ENCODE data around the gene XIRP1.

XIRP1 gene

DNA sequence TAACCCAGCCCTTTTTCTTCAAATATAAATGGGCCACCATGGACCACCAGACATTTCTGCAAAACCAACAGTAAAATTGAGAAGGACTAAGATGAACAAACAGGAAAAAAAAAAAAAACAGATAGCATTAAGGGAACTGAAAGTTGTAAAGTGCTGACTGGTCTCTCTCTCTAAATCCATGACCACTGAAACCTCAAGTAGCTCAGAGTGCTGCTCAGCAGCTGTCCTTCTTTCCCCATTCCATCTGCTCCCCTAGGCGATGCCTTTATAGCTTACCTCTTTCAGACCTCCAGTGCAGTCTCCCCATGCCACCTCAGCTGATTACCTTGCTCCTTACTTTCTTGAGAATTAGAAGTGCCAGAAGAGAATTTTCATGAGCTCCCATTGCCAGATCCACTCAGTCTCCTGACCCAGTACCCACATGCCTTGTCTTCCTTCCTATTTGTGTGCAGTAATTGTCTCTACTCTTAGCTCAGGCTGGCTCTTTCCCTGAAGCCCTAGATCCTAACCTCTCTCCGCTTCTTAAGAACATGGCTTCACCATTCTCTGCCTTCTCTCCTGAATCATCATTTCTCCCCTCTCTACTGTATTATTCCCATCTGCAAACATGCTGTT, 23.9 kb upstream of the XIRP1 start:
- no peak overlapping the region for H3K27ac ChIP-seq
- TF ChIP-seq, protein P1, sequence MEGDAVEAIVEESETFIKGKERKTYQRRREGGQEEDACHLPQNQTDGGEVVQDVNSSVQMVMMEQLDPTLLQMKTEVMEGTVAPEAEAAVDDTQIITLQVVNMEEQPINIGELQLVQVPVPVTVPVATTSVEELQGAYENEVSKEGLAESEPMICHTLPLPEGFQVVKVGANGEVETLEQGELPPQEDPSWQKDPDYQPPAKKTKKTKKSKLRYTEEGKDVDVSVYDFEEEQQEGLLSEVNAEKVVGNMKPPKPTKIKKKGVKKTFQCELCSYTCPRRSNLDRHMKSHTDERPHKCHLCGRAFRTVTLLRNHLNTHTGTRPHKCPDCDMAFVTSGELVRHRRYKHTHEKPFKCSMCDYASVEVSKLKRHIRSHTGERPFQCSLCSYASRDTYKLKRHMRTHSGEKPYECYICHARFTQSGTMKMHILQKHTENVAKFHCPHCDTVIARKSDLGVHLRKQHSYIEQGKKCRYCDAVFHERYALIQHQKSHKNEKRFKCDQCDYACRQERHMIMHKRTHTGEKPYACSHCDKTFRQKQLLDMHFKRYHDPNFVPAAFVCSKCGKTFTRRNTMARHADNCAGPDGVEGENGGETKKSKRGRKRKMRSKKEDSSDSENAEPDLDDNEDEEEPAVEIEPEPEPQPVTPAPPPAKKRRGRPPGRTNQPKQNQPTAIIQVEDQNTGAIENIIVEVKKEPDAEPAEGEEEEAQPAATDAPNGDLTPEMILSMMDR (conservative IDR thresholded peaks at IDR 0.05): no peak
- no peak for TF ChIP-seq ZFX (IDR thresholded peaks at IDR 0.05)

DNA sequence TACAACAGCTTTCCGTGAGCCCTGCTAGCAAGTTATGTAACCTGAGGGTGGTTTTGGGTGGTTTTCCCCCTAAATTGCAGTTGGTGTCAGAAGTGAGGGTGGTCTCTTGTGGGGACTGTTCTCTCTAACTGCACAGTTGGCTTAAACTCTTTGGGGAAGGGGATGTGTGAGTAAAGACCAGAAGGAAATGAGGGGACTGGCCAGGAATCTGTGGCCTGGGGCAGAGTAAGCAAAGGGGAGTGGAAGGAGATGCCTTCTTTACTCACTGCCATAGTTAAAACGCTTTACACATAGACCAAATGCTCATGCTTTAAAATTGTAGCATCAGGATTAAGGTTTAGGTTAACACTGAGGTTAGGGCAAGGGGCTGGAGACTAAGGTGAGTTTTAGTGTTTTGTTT, 21.2 kb upstream of the XIRP1 start:
- TF ChIP-seq, protein P1 (conservative IDR thresholded peaks at IDR 0.05): no peak
- TF ChIP-seq ZFX (IDR thresholded peaks at IDR 0.05): no peak
- no peak overlapping the region for H3K27ac ChIP-seq

DNA sequence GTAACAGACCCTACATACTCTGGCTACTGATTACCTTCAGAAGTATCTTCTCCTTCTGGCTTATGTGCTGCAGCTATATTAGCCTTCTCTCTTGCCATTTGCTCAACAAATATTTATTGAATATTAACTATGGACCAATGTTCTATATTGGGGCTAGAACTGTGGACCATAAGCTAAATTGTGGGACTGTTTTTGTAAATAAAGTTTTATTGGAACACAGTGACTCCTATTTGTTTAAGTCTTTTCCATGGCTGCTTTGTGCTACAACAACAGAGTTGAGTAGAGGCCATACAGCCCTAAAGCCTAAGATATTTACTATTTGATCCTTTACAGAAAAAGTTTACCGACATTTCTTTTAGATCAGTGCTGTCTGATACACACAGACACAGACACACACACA, 20.3 kb upstream of the XIRP1 start:
- no peak overlapping the region for H3K27ac ChIP-seq
- no peak for TF ChIP-seq ZFX (IDR thresholded peaks at IDR 0.05)

- no peak overlapping the region for H3K27ac ChIP-seq
- TF ChIP-seq, protein P1 (conservative IDR thresholded peaks at IDR 0.05): no peak
- TF ChIP-seq ZFX (IDR thresholded peaks at IDR 0.05): no peak
Observed at GRCh38 chr3:39211332-39212130, 19.1 kb upstream of the XIRP1 start.

GRCh38 chr3:39210078-39210477, 17.7 kb upstream of the XIRP1 start:
- TF ChIP-seq, protein P1 (conservative IDR thresholded peaks at IDR 0.05): no peak
- TF ChIP-seq ZFX (IDR thresholded peaks at IDR 0.05): no peak
- H3K27ac ChIP-seq: no peak overlapping the region

- no peak overlapping the region for H3K27ac ChIP-seq
- TF ChIP-seq, protein P1 (conservative IDR thresholded peaks at IDR 0.05): no peak
- TF ChIP-seq ZFX (IDR thresholded peaks at IDR 0.05): no peak
Observed at GRCh38 chr3:39209329-39209970, 17.1 kb upstream of the XIRP1 start.

- H3K27ac ChIP-seq: no peak overlapping the region
Observed at GRCh38 chr3:39208463-39209055, 16.2 kb upstream of the XIRP1 start.

More at GRCh38 chr3:39208463-39209055, 16.2 kb upstream of the XIRP1 start:
- no peak for TF ChIP-seq ZFX (IDR thresholded peaks at IDR 0.05)
- TF ChIP-seq, protein P1 (conservative IDR thresholded peaks at IDR 0.05): peak; percentile 80
